ENCODE results near the gene NPLOC4. TPM values are rescaled to one million over a fixed set of nuclear protein-coding genes. Genes with fewer than 3 reads are reported as not detected.

The NPLOC4 gene
- total and polyA plus RNA-seq, 12 donors, result 41.7 to 140 (median 80.3) TPM

DNA sequence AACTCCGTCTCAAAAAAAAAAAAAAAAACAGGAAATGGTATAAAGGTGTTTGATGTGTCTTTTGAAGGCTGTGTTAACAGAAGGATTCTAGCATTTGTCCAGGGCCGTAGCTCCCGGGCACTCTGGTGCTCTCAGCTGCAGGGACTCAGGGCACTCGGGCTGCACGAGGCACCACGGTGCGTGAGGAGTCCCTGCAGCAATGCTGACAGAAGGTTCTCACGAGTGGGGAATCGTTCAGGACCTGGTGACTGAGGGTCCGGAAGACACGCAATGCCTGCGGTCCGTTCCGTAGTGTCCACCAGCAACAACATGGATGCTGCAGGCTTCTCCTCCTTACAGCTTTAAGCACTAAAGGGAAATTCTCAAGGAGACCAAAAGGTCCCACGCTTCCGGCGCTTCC is 72.1 kb downstream of the NPLOC4 start:
- intact Hi-C loops (cut with DNase I), result no loop called here
- TF ChIP-seq POLR2A (IDR thresholded peaks at IDR 0.05), result no peak
- TF ChIP-seq, protein P1, sequence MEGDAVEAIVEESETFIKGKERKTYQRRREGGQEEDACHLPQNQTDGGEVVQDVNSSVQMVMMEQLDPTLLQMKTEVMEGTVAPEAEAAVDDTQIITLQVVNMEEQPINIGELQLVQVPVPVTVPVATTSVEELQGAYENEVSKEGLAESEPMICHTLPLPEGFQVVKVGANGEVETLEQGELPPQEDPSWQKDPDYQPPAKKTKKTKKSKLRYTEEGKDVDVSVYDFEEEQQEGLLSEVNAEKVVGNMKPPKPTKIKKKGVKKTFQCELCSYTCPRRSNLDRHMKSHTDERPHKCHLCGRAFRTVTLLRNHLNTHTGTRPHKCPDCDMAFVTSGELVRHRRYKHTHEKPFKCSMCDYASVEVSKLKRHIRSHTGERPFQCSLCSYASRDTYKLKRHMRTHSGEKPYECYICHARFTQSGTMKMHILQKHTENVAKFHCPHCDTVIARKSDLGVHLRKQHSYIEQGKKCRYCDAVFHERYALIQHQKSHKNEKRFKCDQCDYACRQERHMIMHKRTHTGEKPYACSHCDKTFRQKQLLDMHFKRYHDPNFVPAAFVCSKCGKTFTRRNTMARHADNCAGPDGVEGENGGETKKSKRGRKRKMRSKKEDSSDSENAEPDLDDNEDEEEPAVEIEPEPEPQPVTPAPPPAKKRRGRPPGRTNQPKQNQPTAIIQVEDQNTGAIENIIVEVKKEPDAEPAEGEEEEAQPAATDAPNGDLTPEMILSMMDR (IDR thresholded peaks at IDR 0.05), result no peak

GRCh38 chr17:81563861-81564586 is 72.9 kb downstream of the NPLOC4 start:
- no peak overlapping the region for H3K4me3 ChIP-seq
- H3K4me1 ChIP-seq (replicated peaks in 1 of 2), result peaks cover 14 to 24% of the 10 kb centered on the region in 2 donors
- peaks cover 0 to 84% of the 10 kb centered on the region in 2 donors for H3K36me3 ChIP-seq (replicated peaks in 1 of 2)
- no peaks in the 10 kb centered on the region for H3K27me3 ChIP-seq
- no peak for DNase-seq
- intact Hi-C loops (cut with DNase I), result no loop called here
- WGBS, 4 donors, result 78 to 83% (median 80%) methylated on average over 10 of the region's 10 CpGs
- H3K9me3 ChIP-seq (replicated peaks in 1 of 3), result no peaks in the 10 kb centered on the region
- TF ChIP-seq, protein P1 (IDR thresholded peaks at IDR 0.05), result no peak
- TF ChIP-seq POLR2A (IDR thresholded peaks at IDR 0.05), result no peak
- H3K27ac ChIP-seq, result no peak overlapping the region

More for the DNA sequence above, 72.1 kb downstream of the NPLOC4 start:
- Histone ChIP-seq H3K4me1 (replicated peaks in 1 of 2) (peaks cover 14 to 24% of the 10 kb centered on the region in 2 donors), H3K4me3 (no peak overlapping the region), H3K9me3 (replicated peaks in 1 of 3) (no peaks in the 10 kb centered on the region), H3K27ac (peak overlapping the region in 1 of 5 donors; percentile 74), H3K27me3 (no peaks in the 10 kb centered on the region), H3K36me3 (replicated peaks in 1 of 2) (peaks cover 0 to 85% of the 10 kb centered on the region in 2 donors)
- 91 to 93% (median 91%) methylated on average over 17 of the region's 17 CpGs for WGBS, 4 donors
- DNase-seq, result no peak

DNA sequence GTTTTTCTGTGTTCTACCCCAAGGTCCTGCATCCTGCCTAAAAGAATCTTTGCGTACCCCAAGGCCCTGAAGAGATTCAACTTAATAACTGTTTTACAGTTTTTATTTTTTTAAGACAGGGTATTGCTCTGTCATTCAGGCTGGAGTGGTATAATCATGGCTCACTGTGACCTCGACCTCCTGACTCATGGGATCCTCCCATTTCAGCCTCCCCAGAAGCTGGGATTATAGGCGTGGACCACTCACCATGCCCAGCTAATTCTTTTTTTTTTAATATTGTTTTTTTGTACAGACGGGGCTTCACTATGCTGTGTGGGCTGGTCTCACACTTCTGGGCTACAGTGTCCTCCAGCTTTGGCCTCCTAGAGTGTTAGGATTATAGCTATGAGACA is 75.4 kb downstream of the NPLOC4 start:
- Histone ChIP-seq H3K36me3 (replicated peaks in 1 of 2) (peaks cover 0 to 90% of the 10 kb centered on the region in 2 donors), H3K9me3 (replicated peaks in 1 of 3) (no peaks in the 10 kb centered on the region), H3K4me3 (no peak overlapping the region), H3K27me3 (no peaks in the 10 kb centered on the region), H3K4me1 (replicated peaks in 1 of 2) (peaks cover 9 to 12% of the 10 kb centered on the region in 2 donors), H3K27ac (no peak overlapping the region)
- WGBS, 4 donors, result 66 to 87% (median 77%) methylated on average over 4 of the region's 4 CpGs
- intact Hi-C loops (cut with DNase I), result no loop called here
- no peak for DNase-seq
- TF ChIP-seq, protein P1 (IDR thresholded peaks at IDR 0.05), result no peak
- TF ChIP-seq POLR2A (IDR thresholded peaks at IDR 0.05), result no peak

GRCh38 chr17:81558941-81559806 is 77.7 kb downstream of the NPLOC4 start:
- intact Hi-C loops (cut with DNase I), result no loop called here

More at GRCh38 chr17:81558941-81559806, 77.7 kb downstream of the NPLOC4 start:
- Histone ChIP-seq H3K4me3 (no peak overlapping the region), H3K9me3 (replicated peaks in 1 of 3) (no peaks in the 10 kb centered on the region), H3K4me1 (replicated peaks in 1 of 2) (peaks cover 13 to 16% of the 10 kb centered on the region in 2 donors), H3K36me3 (replicated peaks in 1 of 2) (peaks cover 0 to 71% of the 10 kb centered on the region in 2 donors), H3K27me3 (no peaks in the 10 kb centered on the region), H3K27ac (no peak overlapping the region)
- TF ChIP-seq POLR2A (IDR thresholded peaks at IDR 0.05), result no peak
- TF ChIP-seq, protein P1 (IDR thresholded peaks at IDR 0.05), result no peak
- 72 to 94% (median 81%) methylated on average over 9 to 27 of the region's 27 CpGs for WGBS, 4 donors
- no peak for DNase-seq
